Effector memory CD8-positive, alpha-beta T cell (primary cell): ENCODE data around the gene COL1A1.

Experiments
- ATAC-seq: fragments of 150-1000 bp; cut with Tn5 transposase; replicated peaks from 2 replicates; pipeline ENCODE4 v1.10.0; 2021; ENCODE audit warnings: mild to moderate bottlenecking, moderate library complexity
- DNase-seq, 3 experiments: peaks; one replicate each; pipeline ENCODE4 v3.0.0; 2021
- H3K27ac Mint-ChIP-seq, 2 donors: one replicate each; pipeline ENCODE4 v1.8.0; 2022; ENCODE audit warnings: mild to moderate bottlenecking in 2 of 2, mixed read lengths in 2 of 2, moderate library complexity in 2 of 2
- H3K27me3 Mint-ChIP-seq, 2 donors: one replicate each; pipeline ENCODE4 v1.8.0; 2022; ENCODE audit warnings: mixed read lengths in 2 of 2
- H3K36me3 Mint-ChIP-seq: one replicate; pipeline ENCODE4 v1.8.0; 2022; ENCODE audit warnings: mild to moderate bottlenecking, moderate library complexity, mixed read lengths; ENCODE audit not compliant: insufficient read depth
- H3K4me1 Mint-ChIP-seq, 2 donors: one replicate each; pipeline ENCODE4 v1.8.0; 2022; ENCODE audit warnings: low read depth in 2 of 2, mixed read lengths in 2 of 2
- H3K4me3 Mint-ChIP-seq, 2 donors: one replicate each; pipeline ENCODE4 v1.8.0; 2022; ENCODE audit warnings: mild to moderate bottlenecking in 2 of 2, mixed read lengths in 2 of 2, moderate library complexity in 2 of 2
- H3K9me3 Mint-ChIP-seq, 2 donors: one replicate each; pipeline ENCODE4 v1.8.0; 2022; ENCODE audit warnings: mixed read lengths in 2 of 2

COL1A1 gene

GRCh38 chr17:50183421-50183994 lies 17.9 kb downstream of the COL1A1 start:
- Mint-ChIP-seq H3K27ac (peak overlapping the region in 1 of 2 donors; percentile 20), H3K9me3 (no peaks in the 10 kb centered on the region), H3K4me1 (peaks cover 6 to 15% of the 10 kb centered on the region in 2 donors), H3K27me3 (peaks cover 5 to 23% of the 10 kb centered on the region in 2 donors), H3K4me3 (peak overlapping the region; percentile 15 to 57), H3K36me3 (peaks cover 6% of the 10 kb centered on the region)
- ATAC-seq (peak; percentile 29), DNase-seq (no peak)

GRCh38 chr17:50182783-50183420 lies 18.5 kb downstream of the COL1A1 start:
- Mint-ChIP-seq H3K36me3 (peaks cover 8% of the 10 kb centered on the region), H3K27ac (peak overlapping the region in 1 of 2 donors; percentile 20), H3K4me3 (peak overlapping the region; percentile 39 to 42), H3K9me3 (no peaks in the 10 kb centered on the region), H3K4me1 (peaks cover 12 to 21% of the 10 kb centered on the region in 2 donors), H3K27me3 (peaks cover 6 to 25% of the 10 kb centered on the region in 2 donors)
- ATAC-seq (no peak), DNase-seq (no peak)

GRCh38 chr17:50181591-50182560 lies 19.6 kb downstream of the COL1A1 start:
- H3K9me3 Mint-ChIP-seq, result no peaks in the 10 kb centered on the region
- peak overlapping the region in 1 of 2 donors; percentile 20 for H3K27ac Mint-ChIP-seq
- peaks cover 12 to 21% of the 10 kb centered on the region in 2 donors for H3K4me1 Mint-ChIP-seq
- DNase-seq (no peak), ATAC-seq (no peak)
- H3K27me3 Mint-ChIP-seq, result peaks cover 6 to 24% of the 10 kb centered on the region in 2 donors
- H3K4me3 Mint-ChIP-seq, result no peak overlapping the region
- peaks cover 8% of the 10 kb centered on the region for H3K36me3 Mint-ChIP-seq

DNA sequence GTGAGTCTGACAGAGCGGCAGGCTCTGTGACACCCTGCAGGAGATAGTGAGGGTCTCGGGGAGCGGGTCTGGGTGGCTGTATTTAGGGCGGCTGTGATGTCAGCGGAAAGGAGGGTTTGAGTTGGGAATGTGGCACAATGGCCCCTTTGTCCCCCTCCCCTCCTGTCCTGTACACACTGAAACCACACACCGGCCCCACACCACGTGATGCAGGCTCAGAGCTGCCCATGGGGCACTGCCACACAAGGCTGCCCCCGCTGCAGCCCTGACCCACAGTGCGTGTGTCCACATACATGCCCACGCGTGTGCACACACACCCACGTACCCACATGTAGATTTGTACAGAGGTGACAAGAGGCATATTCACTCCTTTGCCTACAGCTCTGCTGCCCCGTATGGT lies 20.3 kb downstream of the COL1A1 start:
- no peak for ATAC-seq
- Mint-ChIP-seq H3K27me3 (peaks cover 6 to 19% of the 10 kb centered on the region in 2 donors), H3K4me3 (no peak overlapping the region)

GRCh38 chr17:50180620-50181019 lies 20.8 kb downstream of the COL1A1 start:
- Mint-ChIP-seq H3K9me3 (no peaks in the 10 kb centered on the region), H3K27ac (no peak overlapping the region), H3K36me3 (peaks cover 8% of the 10 kb centered on the region), H3K4me1 (peaks cover 12 to 21% of the 10 kb centered on the region in 2 donors), H3K27me3 (peaks cover 6 to 18% of the 10 kb centered on the region in 2 donors), H3K4me3 (no peak overlapping the region)
- ATAC-seq (no peak), DNase-seq (no peak)

More for the DNA sequence above, 20.3 kb downstream of the COL1A1 start:
- Mint-ChIP-seq H3K27ac (no peak overlapping the region), H3K9me3 (no peaks in the 10 kb centered on the region), H3K36me3 (peaks cover 8% of the 10 kb centered on the region), H3K4me1 (peaks cover 12 to 21% of the 10 kb centered on the region in 2 donors)
- DNase-seq, result no peak

GRCh38 chr17:50180111-50180510 lies 21.3 kb downstream of the COL1A1 start:
- no peak overlapping the region for H3K4me3 Mint-ChIP-seq
- no peak overlapping the region for H3K27ac Mint-ChIP-seq
- no peaks in the 10 kb centered on the region for H3K9me3 Mint-ChIP-seq
- ATAC-seq (no peak), DNase-seq (no peak)
- H3K4me1 Mint-ChIP-seq, result peaks cover 12 to 21% of the 10 kb centered on the region in 2 donors
- peaks cover 8% of the 10 kb centered on the region for H3K36me3 Mint-ChIP-seq
- peaks cover 6 to 18% of the 10 kb centered on the region in 2 donors for H3K27me3 Mint-ChIP-seq

- Mint-ChIP-seq H3K4me3 (peak overlapping the region in 1 of 2 donors; percentile 53), H3K27ac (peak overlapping the region in 1 of 2 donors; percentile 77), H3K4me1 (peaks cover 6 to 12% of the 10 kb centered on the region in 2 donors), H3K27me3 (peaks cover 6 to 18% of the 10 kb centered on the region in 2 donors), H3K36me3 (peaks cover 6% of the 10 kb centered on the region), H3K9me3 (no peaks in the 10 kb centered on the region)
- ATAC-seq, result peak; percentile 93
- DNase-seq, result peak in 2 of 3 experiments; percentile 26 to 27
Measured at GRCh38 chr17:50177983-50178834, 23.2 kb downstream of the COL1A1 start.

- Mint-ChIP-seq H3K27me3 (peaks cover 6 to 18% of the 10 kb centered on the region in 2 donors), H3K4me1 (peaks cover 6 to 9% of the 10 kb centered on the region in 2 donors), H3K27ac (peak overlapping the region in 1 of 2 donors; percentile 60), H3K9me3 (no peaks in the 10 kb centered on the region), H3K36me3 (peaks cover 3% of the 10 kb centered on the region), H3K4me3 (no peak overlapping the region)
- ATAC-seq (no peak), DNase-seq (no peak)
Measured at GRCh38 chr17:50177476-50177875, 24.0 kb downstream of the COL1A1 start.

DNA sequence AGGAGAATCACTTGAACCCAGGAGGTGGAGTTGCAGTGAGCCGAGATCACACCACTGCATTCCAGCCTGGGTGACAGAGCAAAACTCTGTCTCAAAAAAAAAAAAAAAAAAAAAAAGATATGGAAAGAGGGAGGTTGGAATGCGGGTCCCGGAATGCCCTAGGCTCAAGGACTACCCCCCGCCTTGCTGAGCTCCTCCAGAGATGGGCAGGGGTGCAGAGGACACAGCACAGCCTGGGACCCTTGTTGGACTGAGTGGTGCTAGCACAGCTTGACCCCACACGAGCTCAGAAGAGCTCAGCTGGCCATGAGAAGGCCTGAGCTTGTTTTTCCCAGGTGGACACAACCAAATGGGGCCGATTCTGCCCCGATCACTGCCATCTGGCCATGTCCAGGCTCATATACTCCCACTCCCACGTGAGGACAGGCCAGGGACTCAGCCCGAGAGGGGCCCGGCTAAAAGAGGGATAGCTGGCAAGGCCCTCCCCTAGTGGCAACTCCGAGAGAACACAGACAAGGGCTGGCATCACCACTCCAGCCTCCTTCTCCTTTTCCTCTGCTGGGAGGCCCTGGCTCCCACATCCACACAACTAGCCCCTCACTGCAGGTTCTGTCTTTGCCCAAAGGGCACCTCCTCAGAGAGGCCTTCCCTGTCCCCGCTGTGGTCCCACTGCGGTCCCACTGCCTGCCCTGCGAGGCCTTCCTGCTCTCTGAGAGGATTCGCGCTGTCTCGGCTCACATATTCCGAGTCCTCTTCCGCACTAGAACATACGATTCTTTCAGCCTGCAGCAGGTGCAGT lies 24.7 kb downstream of the COL1A1 start:
- H3K4me1 Mint-ChIP-seq, result peaks cover 6% of the 10 kb centered on the region in 2 donors
- peak overlapping the region in 1 of 2 donors; percentile 60 for H3K27ac Mint-ChIP-seq
- no peaks in the 10 kb centered on the region for H3K9me3 Mint-ChIP-seq
- no peak overlapping the region for H3K4me3 Mint-ChIP-seq
- no peak for DNase-seq
- H3K27me3 Mint-ChIP-seq, result peaks cover 6 to 18% of the 10 kb centered on the region in 2 donors
- peaks cover 7% of the 10 kb centered on the region for H3K36me3 Mint-ChIP-seq
- no peak for ATAC-seq

- peaks cover 6 to 18% of the 10 kb centered on the region in 2 donors for H3K27me3 Mint-ChIP-seq
- H3K27ac Mint-ChIP-seq, result no peak overlapping the region
- no peaks in the 10 kb centered on the region for H3K9me3 Mint-ChIP-seq
- no peak overlapping the region for H3K4me3 Mint-ChIP-seq
- DNase-seq (no peak), ATAC-seq (no peak)
- peaks cover 6% of the 10 kb centered on the region in 2 donors for H3K4me1 Mint-ChIP-seq
- H3K36me3 Mint-ChIP-seq, result peaks cover 12% of the 10 kb centered on the region
Measured at GRCh38 chr17:50175035-50175807, 26.2 kb downstream of the COL1A1 start.

GRCh38 chr17:50174444-50174843 lies 27.0 kb downstream of the COL1A1 start:
- H3K27ac Mint-ChIP-seq, result no peak overlapping the region
- H3K4me1 Mint-ChIP-seq, result peaks cover 7% of the 10 kb centered on the region in 2 donors
- peaks cover 6 to 19% of the 10 kb centered on the region in 2 donors for H3K27me3 Mint-ChIP-seq
- peaks cover 18% of the 10 kb centered on the region for H3K36me3 Mint-ChIP-seq
- ATAC-seq, result no peak
- no peaks in the 10 kb centered on the region for H3K9me3 Mint-ChIP-seq
- H3K4me3 Mint-ChIP-seq, result no peak overlapping the region
- no peak for DNase-seq
